GM19023 (cell line): Measurements from ENCODE around the gene SLC13A4.
"Not testable (repeated sequence)": the region's sequence is repeated elsewhere in the genome, so short reads cannot be mapped to it uniquely, and the experiment has no call there.

Experiments
- ATAC-seq: cut with Tn5 transposase; IDR thresholded peaks from one replicate; pipeline ENCODE4 v1.9.1; 2021; ENCODE audit warnings: mild to moderate bottlenecking, moderate library complexity; ENCODE audit not compliant: unreplicated experiment

SLC13A4 gene

DNA sequence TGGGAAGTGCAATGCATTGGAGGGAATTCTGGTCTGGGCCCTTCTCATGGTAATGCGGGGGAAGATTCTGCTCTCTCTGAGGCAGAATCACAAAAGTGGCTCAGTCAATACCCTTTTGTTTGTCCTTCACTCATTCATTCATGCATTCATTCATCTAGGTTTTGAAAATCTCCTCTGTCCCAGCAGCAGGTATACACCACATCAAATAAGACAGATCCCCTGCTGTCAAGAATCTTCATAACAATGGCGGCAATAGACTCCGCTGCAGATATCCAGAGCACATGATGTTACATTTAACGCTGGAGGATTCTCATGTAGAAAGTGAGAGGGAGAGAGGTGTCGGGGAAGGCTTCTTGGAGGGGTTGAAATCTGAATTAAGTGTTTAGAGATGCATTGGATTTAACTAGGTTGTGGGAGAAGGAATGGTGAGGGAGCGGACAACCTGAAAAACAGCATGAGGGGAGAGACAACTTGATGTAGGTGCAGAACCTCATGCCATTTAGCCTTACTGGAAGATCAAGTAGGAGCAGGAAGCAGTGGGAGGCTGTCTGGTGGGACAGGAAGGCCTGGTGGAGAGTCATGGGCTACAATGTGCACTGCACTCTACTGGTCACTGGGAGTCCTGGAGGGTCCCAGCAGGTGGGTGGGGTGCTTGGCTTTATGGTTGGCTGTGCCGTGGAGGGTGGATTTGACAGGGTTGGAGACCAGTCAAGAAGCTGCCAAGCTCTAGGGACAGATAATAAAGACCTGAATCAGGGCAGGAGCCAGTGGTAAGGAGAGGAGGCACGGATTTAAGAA is 25.8 kb upstream of the SLC13A4 start:
- no peak for ATAC-seq

- no peak for ATAC-seq
Measured at GRCh38 chr7:135748770-135749169, 20.8 kb upstream of the SLC13A4 start, which contains the start of gene FAM180A. Gene FAM180A, minus strand, starts transcription at chr7:135748813. Its CDS starts 233 bp downstream, at chr7:135748580.

DNA sequence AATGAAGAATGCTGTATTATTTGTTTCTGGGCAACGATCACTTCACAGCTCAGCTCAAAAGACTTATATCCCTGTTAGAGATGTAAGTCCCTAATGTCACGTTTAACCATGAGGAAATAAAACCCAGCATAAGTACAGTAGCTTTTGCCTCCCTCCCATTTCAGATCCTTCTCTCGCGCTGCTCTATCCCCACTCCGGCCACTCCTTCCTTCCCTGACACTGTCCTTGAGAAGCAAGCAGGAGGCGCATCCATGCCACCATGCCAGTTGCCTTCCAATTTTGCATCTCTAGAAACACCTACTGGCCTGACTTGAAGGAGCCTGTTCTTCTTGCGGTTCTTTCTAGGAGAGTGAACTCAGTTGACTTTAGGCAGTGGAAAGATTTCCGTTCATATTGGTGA is 19.4 kb upstream of the SLC13A4 start:
- ATAC-seq = no peak

DNA sequence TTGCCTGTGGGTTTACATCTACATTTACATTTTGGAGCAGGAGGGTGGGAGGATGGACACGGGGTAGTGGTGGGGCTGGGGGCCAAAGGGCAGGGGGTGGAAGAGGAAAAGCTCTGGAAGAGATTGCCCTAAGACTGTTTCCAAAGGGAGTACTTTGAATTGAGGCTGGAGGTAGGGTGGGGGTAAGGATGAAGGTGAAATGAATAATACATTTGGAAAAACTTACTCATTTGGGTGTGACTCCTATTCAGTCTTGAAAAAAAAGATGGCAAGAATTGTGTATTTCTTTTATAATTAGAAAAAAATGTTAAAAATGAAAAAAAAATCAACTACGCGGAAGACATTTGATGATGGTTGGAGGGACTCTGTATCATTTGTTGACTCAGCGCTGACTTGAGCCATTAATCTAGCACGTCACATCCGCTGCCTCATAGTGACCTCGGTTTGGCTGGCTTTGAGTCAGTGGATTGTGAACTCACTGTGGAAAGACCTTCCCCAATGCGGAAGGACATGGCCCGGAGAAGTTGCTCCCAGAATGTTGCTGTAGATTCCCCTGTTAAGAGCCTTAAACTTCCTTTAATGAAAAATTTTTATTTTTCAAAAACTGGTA is 17.8 kb upstream of the SLC13A4 start:
- ATAC-seq = no peak

DNA sequence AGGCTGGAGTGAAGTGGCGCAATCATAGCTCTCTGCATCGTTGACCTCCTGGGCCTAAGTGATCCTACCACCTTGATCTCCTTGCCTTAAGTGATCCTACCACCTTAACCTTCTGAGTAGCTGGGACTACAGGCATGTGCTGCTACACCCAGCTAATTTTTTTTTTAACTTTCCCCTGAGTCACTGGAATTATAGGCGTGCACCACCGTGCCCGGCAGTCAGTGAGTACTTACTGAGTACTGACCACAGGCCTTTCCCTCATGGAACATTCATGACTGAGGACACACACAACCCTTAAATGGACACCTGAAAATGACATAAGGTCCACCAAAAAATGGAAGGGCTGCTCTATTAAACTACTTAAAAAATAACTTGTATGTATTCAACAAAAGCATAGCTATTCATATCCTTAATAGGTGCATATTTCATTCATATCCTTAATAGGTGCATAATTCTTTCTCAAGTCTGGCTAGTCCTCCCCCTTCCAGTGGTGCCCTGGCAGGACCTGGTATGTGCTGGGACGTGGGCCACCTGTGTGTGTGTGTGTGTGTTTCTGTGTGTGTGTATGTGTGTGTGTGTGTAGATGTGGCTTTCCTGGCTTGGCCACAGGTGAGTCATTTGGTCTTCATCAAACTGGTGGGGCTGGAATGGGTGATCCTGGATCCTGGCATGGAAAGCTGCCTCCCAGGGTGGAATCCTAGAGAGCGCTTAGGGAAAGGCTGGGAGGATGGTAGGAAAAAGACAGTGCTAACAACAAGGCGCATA is 17.1 kb upstream of the SLC13A4 start:
- ATAC-seq = no peak

- no peak for ATAC-seq
Measured at GRCh38 chr7:135743907-135744731, 16.1 kb upstream of the SLC13A4 start.

GRCh38 chr7:135742371-135742770 is 14.4 kb upstream of the SLC13A4 start:
- ATAC-seq = no peak

GRCh38 chr7:135741905-135742304 is 13.9 kb upstream of the SLC13A4 start:
- ATAC-seq = no peak

GRCh38 chr7:135740889-135741288 is 12.9 kb upstream of the SLC13A4 start:
- no peak for ATAC-seq

DNA sequence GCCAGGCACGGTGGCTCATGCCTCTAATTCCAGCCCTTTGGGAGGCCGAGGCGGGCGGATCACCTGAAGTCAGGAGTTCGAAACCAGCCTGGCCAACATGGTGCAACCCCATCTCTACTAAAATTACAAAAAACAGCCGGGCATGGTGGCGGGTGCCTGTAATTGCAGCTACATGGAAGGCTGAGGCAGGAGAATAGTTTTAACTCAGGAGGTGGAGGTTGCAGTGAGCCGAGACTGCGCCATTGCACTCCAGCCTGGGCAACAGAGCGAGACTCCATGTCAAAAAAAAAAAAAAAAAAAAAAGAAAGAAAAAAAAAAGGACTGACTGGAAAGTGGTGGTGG is 9.3 kb upstream of the SLC13A4 start:
- ATAC-seq = not testable (repeated sequence)

- ATAC-seq = no peak
Measured at GRCh38 chr7:135736586-135737305, 8.8 kb upstream of the SLC13A4 start.

GRCh38 chr7:135734343-135734689 is 6.3 kb upstream of the SLC13A4 start:
- ATAC-seq = no peak

DNA sequence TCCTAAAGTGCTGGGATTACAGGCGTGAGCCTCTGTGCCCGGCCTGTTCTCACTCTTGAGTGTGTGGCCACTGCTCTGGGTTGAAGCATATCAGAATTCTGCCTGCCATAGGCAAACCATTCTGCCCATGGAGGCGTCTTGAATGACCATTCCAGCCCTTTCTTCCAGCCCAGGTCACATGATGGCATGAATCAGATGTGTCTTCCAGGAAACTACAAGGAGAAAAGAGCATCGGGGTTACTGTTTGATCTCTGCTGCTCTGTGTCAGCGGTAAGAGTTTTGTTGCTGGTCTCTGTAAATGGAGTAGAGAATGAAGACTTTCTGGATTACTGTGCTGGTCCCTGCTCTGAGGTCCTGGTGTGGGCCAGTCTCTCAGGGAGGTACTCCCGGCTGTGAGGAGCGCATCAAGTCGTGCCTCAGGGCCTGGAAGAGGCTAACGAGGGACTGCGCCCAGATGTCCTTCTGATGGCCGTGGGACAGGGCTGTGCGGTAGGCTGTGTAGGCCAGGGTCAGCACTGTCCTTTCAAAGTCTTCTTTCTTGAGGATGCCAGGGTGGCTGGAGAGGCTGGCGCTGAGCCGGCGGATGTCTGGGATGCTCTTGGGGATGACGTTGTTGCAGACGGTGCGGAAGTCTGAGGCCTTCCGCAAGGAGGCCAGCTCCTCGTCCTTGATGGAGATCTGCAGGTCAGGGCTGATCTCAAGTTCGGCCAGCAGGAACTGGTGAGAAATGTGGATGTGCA is 5.8 kb upstream of the SLC13A4 start:
- ATAC-seq = no peak

DNA sequence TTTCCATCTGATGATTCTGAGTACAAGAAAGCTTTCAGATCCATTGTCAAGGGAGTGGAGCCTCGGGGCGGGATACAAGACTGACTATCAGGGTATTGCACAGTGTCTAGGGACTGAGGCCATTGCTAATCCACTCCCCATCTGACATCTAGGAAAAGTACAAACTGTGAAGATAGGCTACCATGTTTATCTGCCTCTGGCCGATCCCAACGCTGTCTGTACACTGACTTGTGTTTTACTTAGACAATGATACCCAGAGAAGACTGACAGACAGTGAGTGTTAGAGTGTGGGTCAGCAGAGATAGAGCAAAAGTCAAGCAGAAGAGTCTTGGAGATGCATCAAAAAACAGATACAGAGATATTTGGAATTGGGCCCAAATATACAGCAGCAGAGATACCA is 3.1 kb upstream of the SLC13A4 start:
- no peak for ATAC-seq

DNA sequence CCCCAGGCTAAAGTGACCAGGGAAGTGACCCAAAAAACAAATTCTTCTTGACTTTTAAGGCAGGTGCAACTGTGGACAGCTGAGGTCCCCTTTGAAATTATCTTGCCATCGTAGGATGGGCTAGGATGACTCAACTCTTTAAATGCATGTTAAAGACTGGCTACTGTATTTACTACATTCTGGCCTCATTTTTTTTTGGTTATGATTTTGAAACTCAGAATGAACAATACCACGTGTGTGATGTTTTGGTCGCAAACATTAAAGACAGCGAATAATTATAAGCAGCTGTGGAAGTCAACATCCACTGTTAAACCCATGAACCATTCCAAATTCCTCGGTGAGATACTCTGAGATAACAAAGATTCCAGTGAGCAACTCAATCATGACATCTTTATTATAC is 1.2 kb upstream of the SLC13A4 start:
- no peak for ATAC-seq

DNA sequence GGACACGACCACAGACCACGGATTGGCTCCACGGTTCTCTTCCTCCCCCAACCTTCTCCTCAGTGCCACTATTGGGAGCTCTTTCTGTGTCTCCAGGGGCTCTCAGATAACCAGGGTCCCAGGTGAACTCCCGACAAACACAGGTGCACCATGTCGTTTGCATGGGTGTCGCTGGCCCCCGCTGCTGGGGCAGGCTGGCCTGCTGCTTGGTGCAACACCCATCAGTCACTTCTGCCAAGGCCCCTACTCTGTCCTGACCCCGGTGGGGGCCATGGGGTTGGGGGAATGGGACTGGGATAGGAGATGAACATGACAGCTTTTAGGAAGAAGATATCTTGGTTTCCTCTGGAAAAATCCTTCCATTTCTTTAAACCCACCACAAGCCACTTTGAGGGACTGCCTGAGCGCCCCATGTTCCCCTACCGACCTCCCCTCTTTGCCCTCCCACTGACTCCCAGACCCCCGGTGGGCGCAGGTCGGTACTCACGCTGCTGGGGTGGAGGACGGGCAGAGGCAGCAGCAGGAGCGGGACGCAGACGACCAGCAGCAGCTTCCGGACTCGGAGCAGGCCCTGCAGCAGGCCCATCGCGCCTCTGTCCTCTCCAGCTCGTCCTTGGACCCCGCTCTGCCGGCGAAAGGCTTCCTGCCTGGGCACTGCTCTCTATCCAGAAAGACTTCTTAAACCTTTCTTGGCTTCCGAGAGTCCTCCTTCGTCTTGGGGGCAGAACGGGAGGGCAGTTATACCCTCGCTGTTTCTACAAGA is 894 bp downstream of the SLC13A4 start:
- ATAC-seq = no peak

DNA sequence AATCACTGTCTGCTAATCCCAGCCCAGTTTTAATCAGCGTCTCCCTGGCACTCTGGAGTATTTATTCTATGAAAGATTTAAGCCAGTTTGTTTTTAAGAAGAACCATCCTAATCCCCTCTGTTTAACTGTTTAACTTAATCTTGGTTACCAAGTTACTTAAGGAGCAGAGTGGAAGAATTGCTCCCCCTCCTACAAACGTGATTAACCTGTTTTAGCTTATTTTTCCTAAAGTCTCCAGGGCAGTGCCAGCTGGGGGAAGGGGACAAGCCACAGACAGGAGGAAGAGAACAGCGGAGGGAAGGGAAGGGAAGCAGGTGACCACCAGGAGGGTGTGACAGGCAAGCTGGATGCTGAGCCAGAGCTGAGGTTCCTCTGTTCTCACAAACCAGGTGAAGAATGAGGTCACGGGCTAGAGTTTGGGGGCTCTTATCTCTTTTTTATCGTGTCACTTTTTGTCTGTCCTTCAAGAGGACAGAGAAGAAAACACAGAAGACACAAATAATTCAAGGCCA is 1.7 kb downstream of the SLC13A4 start:
- ATAC-seq = no peak

- no peak for ATAC-seq
Measured at GRCh38 chr7:135723411-135723810, 4.6 kb downstream of the SLC13A4 start.
